HepG2 (cell line): ENCODE data around the gene HEATR1. TPM values are rescaled to one million over a fixed set of nuclear protein-coding genes. Genes with fewer than 3 reads are reported as not detected.

ENCODE experiments used
- DR1 ChIP-seq: sonication (generic); formaldehyde crosslinking; IDR thresholded peaks from 2 replicates; pipeline ENCODE4 v1.8.0; 2021; ENCODE audit warnings: mild to moderate bottlenecking, missing genetic modification reagents, inconsistent platforms
- E2F1 ChIP-seq: sonication (generic); formaldehyde crosslinking; IDR thresholded peaks from 2 replicates; pipeline ENCODE4 v1.5.0; 2020; ENCODE audit warnings: missing genetic modification reagents
- FOSL2 ChIP-seq: sonication (generic); formaldehyde crosslinking; IDR thresholded peaks from 2 replicates; pipeline ENCODE4 v1.4.0; 2020; ENCODE audit warnings: missing genetic modification reagents
- FOXA1 ChIP-seq, 2 experiments: fragments of 450-650 bp in 1 of 2; sonication (generic) in 1 of 2; formaldehyde crosslinking in 1 of 2; IDR thresholded peaks; 2 replicates each; pipeline versions ENCODE4 v1.4.0 to v1.6.1; 2016 to 2020; ENCODE audit warnings: missing genetic modification reagents in 1 of 2
- FOXP1 ChIP-seq, 2 experiments: fragments of 450-650 bp in 1 of 2; IDR thresholded peaks; 2 replicates each; pipeline ENCODE4 v1.6.1; 2017 to 2018; ENCODE audit warnings: antibody characterized with exemption in 1 of 2
- GPN1 ChIP-seq: sonication (generic); formaldehyde crosslinking; IDR thresholded peaks from 2 replicates; pipeline ENCODE4 v1.5.1; 2020; ENCODE audit warnings: missing genetic modification reagents, borderline replicate concordance
- HCFC1 ChIP-seq: fragments of 150-350 bp; IDR thresholded peaks from 2 replicates; pipeline ENCODE4 v1.6.1; 2014; ENCODE audit warnings: low read depth, low read length
- MEIS1 ChIP-seq: sonication (generic); formaldehyde crosslinking; IDR thresholded peaks from 2 replicates; pipeline ENCODE4 v1.9.0; 2021; ENCODE audit warnings: mild to moderate bottlenecking, missing genetic modification reagents, moderate library complexity, borderline replicate concordance
- NAIF1 ChIP-seq: sonication (generic); formaldehyde crosslinking; IDR thresholded peaks from 2 replicates; pipeline ENCODE4 v1.5.0; 2020; ENCODE audit warnings: mild to moderate bottlenecking, missing genetic modification reagents, borderline replicate concordance
- NCOA2 ChIP-seq: sonication (generic); formaldehyde crosslinking; IDR thresholded peaks from 2 replicates; pipeline ENCODE4 v1.8.0; 2022; ENCODE audit warnings: inconsistent platforms
- NR3C1 ChIP-seq: sonication (generic); formaldehyde crosslinking; IDR thresholded peaks from 2 replicates; pipeline ENCODE4 v1.4.0; 2020; ENCODE audit warnings: missing genetic modification reagents
- PHF21A ChIP-seq: sonication (generic); formaldehyde crosslinking; IDR thresholded peaks from 2 replicates; pipeline ENCODE4 v1.5.0; 2020; ENCODE audit warnings: mild to moderate bottlenecking, missing genetic modification reagents
- TARDBP ChIP-seq: sonication (generic); formaldehyde crosslinking; IDR thresholded peaks from 2 replicates; pipeline ENCODE4 v1.8.0; 2022; ENCODE audit warnings: mild to moderate bottlenecking, missing genetic modification reagents
- TFDP1 ChIP-seq: IDR thresholded peaks from 2 replicates; pipeline ENCODE4 v1.6.1; 2016; ENCODE audit warnings: missing compliant biosample characterization, missing genetic modification reagents, borderline replicate concordance
- THAP7 ChIP-seq: sonication (generic); formaldehyde crosslinking; IDR thresholded peaks from 2 replicates; pipeline ENCODE4 v1.8.1; 2023; ENCODE audit warnings: mild to moderate bottlenecking, missing genetic modification reagents
- U2AF1 ChIP-seq: fragments of 200-400 bp; formaldehyde crosslinking; optimal IDR thresholded peaks from 2 replicates; pipeline ENCODE3; 2017; ENCODE audit warnings: mild to moderate bottlenecking, low read depth, low read length
- ZFP36L1 ChIP-seq: sonication (generic); formaldehyde crosslinking; IDR thresholded peaks from 2 replicates; pipeline ENCODE4 v1.8.0; 2022; ENCODE audit warnings: mild to moderate bottlenecking, missing genetic modification reagents, moderate library complexity
- ZFP36L2 ChIP-seq: sonication (generic); formaldehyde crosslinking; IDR thresholded peaks from 2 replicates; pipeline ENCODE4 v1.4.0; 2020; ENCODE audit warnings: missing genetic modification reagents
- ZHX1 ChIP-seq: sonication (generic); formaldehyde crosslinking; IDR thresholded peaks from 2 replicates; pipeline ENCODE4 v1.8.1; 2022; ENCODE audit warnings: low read depth, mild to moderate bottlenecking, missing genetic modification reagents
- ZNF484 ChIP-seq: sonication (generic); formaldehyde crosslinking; IDR thresholded peaks from 2 replicates; pipeline ENCODE4 v1.5.1; 2020; ENCODE audit warnings: mild to moderate bottlenecking, low read depth, missing genetic modification reagents, borderline replicate concordance
- ZNF556 ChIP-seq: sonication (generic); formaldehyde crosslinking; IDR thresholded peaks from 2 replicates; pipeline ENCODE4 v1.4.0; 2020; ENCODE audit warnings: mild to moderate bottlenecking, missing genetic modification reagents, borderline replicate concordance
- ZNF607 ChIP-seq: sonication (generic); formaldehyde crosslinking; IDR thresholded peaks from 2 replicates; pipeline ENCODE4 v1.5.1; 2020; ENCODE audit warnings: missing genetic modification reagents, mild to moderate bottlenecking, borderline replicate concordance
- ZNF772 ChIP-seq: sonication (generic); formaldehyde crosslinking; IDR thresholded peaks from 2 replicates; pipeline ENCODE4 v1.5.0; 2020; ENCODE audit warnings: mild to moderate bottlenecking, missing genetic modification reagents
- ZSCAN30 ChIP-seq: sonication (generic); formaldehyde crosslinking; IDR thresholded peaks from 2 replicates; pipeline ENCODE4 v1.5.0; 2020; ENCODE audit warnings: mild to moderate bottlenecking, missing genetic modification reagents
- ZSCAN9 ChIP-seq: IDR thresholded peaks from 2 replicates; pipeline ENCODE4 v1.6.1; 2016; ENCODE audit warnings: borderline replicate concordance
- polyA plus RNA-seq, 8 experiments: library from polyadenylated mRNA; depleted of rRNA in 3 of 8; stranded (reverse) in 7 of 8; unstranded in 1 of 8; fragments of >200 nt; fragmentation: Illumina TruSeq in 4 of 8; extraction: Trizol in 4 of 8; gene quantifications; 2 replicates each; pipeline versions ENCODE4 v1.2.1 to v1.2.3, GENCODE V29; 2011 to 2016; ENCODE audit warnings: low read depth in 4 of 8, missing spikeins in 1 of 8, mixed read lengths in 1 of 8; ENCODE audit not compliant: insufficient read depth in 1 of 8
- total RNA-seq, 5 experiments: library from RNA; depleted of rRNA; stranded (reverse); fragments of >200 nt; fragmentation: Illumina TruSeq; extraction: Trizol; gene quantifications; 2 replicates each; pipeline ENCODE4 v1.2.3, GENCODE V29; 2016; ENCODE audit warnings: low read depth in 1 of 5

The HEATR1 gene
- total and polyA plus RNA-seq, 2 of the 13 experiments (the other 11 are each of a cell fraction or from before 2014, with no cell fraction given) = 10.2 to 45.8 TPM

GRCh38 chr1:236514703-236515442, 89.4 kb downstream of the HEATR1 start (continued):
- TF ChIP-seq ZHX1 (CRISPR knock-in tag) (0 out of 2 replicates have a peak, but pooled peaks have one; percentile 19), ZNF772 (CRISPR knock-in tag) (0 out of 2 replicates have a peak, but pooled peaks have one; percentile 24), ZSCAN30 (CRISPR knock-in tag) (0 out of 2 replicates have a peak, but pooled peaks have one; percentile 35), NCOA2 (CRISPR knock-in tag) (peak; percentile 84), FOXP1 (IDR thresholded peaks at IDR 0.05) (no peak), FOXP1 (CRISPR knock-in tag; IDR thresholded peaks at IDR 0.05) (peak; percentile 91), ZFP36L1 (CRISPR knock-in tag) (0 out of 2 replicates have a peak, but pooled peaks have one; percentile 43), TARDBP (CRISPR knock-in tag) (0 out of 2 replicates have a peak, but pooled peaks have one; percentile 4), ZNF556 (no peak), NR3C1 (CRISPR knock-in tag) (no peak), ZFP36L2 (CRISPR knock-in tag) (no peak), THAP7 (CRISPR knock-in tag) (no peak), NAIF1 (CRISPR knock-in tag) (0 out of 2 replicates have a peak, but pooled peaks have one; percentile 77), FOXA1 (IDR thresholded peaks at IDR 0.05) (0 out of 2 replicates have a peak, but pooled peaks have one; percentile 51), FOXA1 (CRISPR knock-in tag; IDR thresholded peaks at IDR 0.05) (peak; percentile 76), HCFC1 (no peak), MEIS1 (CRISPR knock-in tag) (no peak), U2AF1 (no peak), DR1 (CRISPR knock-in tag) (no peak), PHF21A (CRISPR knock-in tag) (peak; percentile 32; the same call in 1 of the 2 replicates), ZNF607 (CRISPR knock-in tag) (no peak), E2F1 (CRISPR knock-in tag) (no peak), ZNF484 (CRISPR knock-in tag) (no peak), GPN1 (no peak), ZSCAN9 (CRISPR knock-in tag) (no peak), FOSL2 (CRISPR knock-in tag) (no peak), TFDP1 (no peak)
